Bone marrow (tissue), 2 donors: ENCODE measurements around the gene ABCB6.

Source experiments
- DNase-seq, 2 donors: peaks; one replicate each; lab custom pipeline; 2025; lab: John Stamatoyannopoulos, UW

The ABCB6 gene

DNA sequence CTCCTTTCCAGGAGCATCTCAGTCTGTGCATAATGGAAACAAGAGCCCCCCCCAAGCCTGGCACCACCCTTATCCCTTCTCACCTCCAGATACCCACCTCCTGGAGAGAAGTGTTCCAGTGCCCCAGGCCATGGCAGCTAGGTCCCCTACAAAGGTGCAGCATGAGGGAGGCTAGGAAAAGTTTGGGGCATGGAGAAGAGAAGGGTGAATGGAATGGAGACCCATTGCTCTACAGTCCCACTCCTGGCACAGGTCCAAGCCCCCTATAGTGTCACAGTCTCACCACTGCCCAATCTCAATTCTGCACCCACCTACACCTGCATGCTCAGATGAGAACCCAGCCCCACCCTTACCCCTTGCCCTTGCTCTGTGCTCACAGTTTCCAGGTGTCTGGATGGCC is 49.8 kb downstream of the ABCB6 start:
- no peak for DNase-seq

GRCh38 chr2:219168526-219168925 is 50.2 kb downstream of the ABCB6 start:
- no peak for DNase-seq

- DNase-seq: no peak
These were observed 50.8 kb downstream of the ABCB6 start for GRCh38 chr2:219167997-219168396.

GRCh38 chr2:219165058-219165911 is 53.5 kb downstream of the ABCB6 start:
- no peak for DNase-seq

DNA sequence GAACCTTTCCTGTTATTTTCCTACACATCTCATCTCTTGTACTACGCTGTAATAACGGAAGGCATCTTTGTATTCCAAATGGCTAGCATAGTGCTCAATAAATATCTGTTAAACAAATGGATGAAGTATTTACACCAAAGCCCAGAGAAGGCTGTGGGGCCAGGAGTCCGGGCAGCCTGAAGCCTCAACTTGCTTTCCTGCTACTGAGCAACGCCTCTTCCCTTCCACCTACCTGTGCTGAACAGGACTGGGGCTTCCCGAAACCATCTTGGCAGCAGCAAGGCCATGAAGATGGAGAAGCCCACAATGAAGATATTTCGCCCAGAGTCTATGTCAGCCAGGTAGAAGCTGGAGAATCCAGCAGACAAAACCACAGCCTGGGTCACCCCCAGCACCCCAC is 55.6 kb downstream of the ABCB6 start:
- no peak for DNase-seq

- no peak for DNase-seq
These were observed 57.7 kb downstream of the ABCB6 start for GRCh38 chr2:219161097-219161496.

GRCh38 chr2:219160186-219161017 is 58.4 kb downstream of the ABCB6 start, which contains the start of gene NHEJ1:
NHEJ1 (minus strand) TSS chr2:219160815; CDS start chr2:219158362, 2,453 bp downstream.
- DNase-seq: peak; percentile 87 to 99
